NCI-H146 (cell line): Measurements from ENCODE around the gene CSHL1.
"Not testable (repeated sequence)": the region's sequence is repeated elsewhere in the genome, so short reads cannot be mapped to it uniquely, and the experiment has no call there.

Source experiments
- DNase-seq: peaks from one replicate; lab custom pipeline; 2025; lab: John Stamatoyannopoulos, UW

The CSHL1 gene

DNA sequence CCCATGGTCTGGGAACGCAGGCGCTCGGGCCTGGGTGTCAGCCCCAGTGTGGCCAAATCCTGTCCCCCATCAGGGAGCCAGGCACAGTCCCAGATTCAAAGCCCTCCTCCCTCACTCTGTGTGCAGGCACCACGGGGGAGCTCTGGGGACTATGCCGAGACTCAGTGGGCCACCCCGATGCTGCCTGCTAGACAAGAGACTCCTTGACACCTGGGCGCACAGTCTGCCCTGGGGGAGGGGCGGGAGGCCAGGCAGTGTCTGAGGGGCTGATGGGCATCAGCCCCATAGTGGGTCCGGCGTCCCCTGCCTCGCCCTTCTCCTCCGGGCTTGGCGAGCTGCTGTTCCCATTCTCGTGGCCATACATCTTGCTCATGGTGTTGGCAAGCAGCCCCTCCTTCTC lies 29.5 kb upstream of the CSHL1 start:
- DNase-seq = no peak

DNA sequence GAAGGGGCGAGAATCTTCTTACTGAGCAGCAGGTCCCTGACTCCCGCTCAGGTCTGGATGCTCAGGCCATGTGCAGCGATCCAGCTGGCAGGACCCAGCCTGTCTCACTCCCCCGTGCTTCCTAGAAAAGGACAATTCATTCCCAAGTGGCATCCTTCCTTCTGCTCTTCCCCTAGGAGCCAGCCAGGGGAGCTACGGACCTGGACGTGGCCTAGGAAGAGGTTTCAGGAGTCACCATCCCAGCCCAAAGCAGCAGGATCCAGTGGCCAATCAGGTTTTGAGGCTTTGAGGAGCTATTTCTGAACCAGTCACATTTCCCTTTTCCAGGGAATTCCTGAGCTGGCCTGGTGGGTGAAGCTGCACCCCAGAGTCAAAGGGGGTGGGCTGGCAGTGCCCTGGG lies 28.8 kb upstream of the CSHL1 start:
- DNase-seq = no peak

DNA sequence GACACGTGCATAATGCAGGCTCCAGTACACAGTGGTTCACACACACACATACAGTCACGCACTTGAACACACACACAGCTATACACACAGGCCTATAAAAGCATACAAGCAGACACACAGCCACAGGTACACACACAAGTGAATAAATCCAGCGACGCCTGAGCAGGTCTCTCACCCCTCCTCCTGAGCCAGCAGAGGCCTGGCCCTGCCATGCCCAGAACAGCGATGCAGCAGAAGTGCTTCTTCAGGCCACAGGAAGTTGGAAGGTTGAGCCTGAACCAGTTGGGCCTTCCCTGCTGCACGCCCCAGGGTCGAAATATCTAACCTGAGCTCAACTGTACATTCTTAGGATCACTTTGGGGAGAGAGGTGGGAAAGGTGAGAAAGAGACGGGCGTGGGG lies 28.3 kb upstream of the CSHL1 start:
- DNase-seq = no peak

DNA sequence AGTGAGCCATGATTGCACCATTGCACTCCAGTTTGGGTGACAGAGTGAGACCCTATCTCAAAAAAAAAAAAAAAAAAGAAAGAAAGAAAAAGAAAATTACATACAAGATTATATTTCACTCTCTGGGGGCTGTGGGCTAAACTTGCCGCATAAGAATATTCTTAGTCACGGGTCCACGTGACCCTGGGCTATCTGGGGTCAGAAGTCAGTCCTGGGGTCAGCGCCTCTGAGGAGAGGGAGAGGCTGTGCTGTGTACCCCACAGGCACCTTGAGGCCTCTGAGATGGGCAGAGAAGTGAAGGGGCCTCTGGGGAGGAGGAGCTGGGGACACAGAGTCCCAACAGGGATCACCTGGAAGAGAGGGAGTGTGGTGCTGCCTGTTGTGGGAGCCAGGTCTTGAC lies 26.9 kb upstream of the CSHL1 start:
- DNase-seq = no peak

DNA sequence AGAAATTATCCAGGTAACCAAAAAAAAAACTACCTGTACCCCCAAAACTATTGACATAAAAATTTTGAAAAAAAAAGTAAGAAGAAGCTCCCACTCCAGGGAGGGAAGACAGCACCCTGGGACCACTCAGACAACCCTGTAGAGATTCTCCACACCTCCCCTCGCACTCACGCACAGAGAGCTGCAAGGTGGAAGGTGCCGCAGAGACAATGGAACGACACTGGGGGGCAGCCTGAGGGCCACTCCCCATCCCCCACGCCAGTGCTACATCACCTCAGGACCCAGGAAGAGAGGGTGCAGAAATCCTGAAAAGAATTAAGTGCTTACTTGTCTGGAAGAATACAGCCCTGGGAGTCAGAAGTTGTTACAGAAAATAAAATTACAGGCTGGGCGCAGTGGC lies 26.3 kb upstream of the CSHL1 start:
- no peak for DNase-seq

DNA sequence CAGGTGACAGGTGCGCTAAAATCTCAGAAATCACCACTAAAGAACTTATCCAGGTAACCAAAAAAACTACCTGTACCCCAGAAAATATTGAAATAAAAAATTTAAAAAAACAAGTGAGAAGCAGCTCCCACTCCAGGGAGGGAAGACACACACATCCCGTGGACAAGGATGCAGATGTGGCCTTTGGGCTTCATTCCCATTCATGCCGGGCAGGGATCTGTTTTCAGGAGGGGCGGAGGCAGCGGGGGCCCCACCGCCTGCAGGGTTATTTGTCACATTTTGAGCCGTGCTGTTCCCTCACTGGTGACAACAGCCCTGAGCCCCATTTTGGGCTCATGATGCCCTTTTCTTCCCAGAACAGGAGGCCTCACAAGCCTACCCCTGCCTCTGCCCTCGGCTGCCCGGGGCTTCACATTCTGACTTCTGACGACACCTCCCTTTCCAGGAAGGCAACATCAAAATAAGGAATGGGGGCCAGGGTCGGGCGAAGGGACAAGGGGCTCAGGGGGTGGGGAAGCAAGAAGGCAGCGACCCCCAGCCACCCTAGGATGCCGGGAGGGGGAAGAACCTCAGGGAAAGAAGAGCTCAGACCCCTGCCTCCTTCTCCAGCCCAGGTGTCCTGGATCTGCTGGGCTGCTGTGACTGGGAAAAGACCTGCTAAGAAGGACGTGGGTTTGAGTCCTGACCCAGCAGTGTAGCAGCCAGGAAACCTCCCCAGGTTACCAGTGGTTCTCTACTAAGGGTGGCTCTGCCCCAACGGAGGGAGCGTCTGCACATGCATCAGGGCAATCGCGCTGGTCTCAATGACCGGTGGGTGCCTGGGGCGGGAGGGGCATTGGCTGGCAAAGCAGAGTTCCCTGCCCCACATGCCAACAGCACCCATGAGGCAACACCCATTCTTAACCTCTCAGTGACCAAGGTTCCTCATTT lies 23.4 kb upstream of the CSHL1 start:
- no peak for DNase-seq

DNA sequence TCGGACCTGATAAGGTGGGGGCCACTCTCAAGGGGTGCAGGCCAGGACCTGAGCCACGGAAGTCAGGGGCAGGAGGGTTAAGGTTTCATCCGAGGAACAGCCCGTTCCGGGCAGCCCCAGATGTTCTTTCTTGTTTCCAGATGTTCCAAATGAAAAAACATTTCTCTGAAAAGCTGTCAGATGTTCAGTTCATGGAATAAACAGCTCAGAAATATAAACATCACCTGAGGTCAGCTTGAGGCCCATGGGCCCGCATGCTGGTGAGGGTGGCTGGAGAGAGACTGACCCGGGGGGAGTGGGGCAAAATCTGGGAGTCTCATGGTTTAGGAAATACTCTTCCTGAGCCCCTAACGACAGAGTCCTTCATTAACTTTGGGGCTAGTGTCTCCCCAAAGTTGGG lies 22.5 kb upstream of the CSHL1 start:
- no peak for DNase-seq

DNA sequence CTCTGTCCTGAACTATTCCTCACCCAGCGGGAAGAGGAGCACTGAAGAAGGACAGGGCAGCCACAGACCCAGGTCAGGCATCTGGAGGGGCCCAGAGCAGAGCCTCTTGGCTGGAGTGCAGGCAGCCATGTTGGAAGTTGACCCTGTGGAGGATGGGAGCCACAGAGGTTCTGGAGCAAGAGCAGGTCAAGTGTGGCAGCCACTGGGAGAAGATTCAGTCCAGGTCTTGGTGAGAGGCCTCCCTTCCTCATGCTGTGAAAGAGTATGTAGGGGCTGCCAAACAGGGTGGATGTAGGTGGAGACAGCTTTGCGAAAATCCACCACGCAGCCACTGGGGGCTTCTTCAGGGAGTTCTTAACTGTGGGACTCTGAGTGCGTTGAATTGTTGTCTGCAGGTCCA lies 21.7 kb upstream of the CSHL1 start:
- no peak for DNase-seq

DNA sequence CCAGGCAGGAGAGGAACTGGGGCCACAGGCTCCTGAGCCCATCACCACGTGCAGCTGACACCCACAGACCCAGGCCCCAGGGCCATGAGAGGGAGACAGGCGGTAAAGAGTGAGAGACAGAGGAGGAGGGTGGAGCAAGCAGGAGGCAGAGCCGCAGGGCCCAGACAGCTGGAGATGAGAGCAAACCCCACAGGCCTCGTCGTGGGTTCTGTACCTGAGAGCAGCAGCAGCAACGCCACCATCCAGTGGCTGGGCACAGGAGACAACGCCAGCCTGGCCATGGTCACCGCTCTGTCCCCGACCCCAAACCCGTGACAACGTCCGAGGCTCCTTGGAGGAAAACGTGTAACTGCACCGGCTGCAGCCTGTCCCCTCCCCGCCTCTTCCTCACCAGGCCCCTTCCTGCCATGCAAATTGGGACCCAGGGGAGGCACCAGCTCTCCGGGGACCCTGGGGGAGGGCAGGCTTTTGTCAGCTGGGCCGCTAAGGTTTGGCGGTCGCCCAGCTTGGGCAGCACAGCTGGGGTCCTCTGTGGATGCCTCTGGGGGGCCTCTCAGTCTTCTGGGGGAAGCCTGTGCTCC lies 21.0 kb upstream of the CSHL1 start, which contains the start of gene CD79B:
Gene CD79B (minus strand): TSS at position 351 of the 581 bp plus-strand sequence. CDS start 70 bp downstream, at position 281.
- DNase-seq = no peak

DNA sequence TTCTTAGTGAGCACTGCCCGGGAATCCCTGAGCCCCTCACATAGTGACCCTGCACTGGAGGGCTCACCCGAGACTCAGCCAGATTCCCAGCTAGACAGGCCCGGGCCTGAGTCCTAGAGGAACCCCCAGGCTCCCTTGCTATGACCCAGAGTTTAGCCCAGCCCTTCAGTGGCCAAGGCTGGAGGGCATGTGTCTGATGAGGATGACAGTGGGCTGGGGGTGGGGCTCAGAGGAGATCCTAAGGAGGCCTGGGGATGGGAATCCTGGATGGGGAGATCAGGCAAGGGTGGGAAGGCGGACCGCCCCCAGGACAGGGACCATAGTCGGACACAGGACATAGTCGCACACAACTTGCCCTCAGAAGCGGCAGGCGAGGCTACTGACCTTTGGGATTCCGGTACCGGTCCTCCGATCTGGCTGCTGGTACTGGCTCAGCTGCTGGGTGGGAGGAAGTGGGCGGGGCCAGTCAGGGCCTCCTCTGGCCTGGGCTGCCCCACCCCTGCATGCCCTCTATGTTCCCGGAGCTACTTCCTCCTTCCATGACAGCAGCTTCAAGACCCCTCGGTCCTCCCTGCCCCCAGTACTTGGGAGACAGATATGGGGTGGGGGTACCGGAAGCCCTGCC lies 20.0 kb upstream of the CSHL1 start:
- DNase-seq = no peak

DNA sequence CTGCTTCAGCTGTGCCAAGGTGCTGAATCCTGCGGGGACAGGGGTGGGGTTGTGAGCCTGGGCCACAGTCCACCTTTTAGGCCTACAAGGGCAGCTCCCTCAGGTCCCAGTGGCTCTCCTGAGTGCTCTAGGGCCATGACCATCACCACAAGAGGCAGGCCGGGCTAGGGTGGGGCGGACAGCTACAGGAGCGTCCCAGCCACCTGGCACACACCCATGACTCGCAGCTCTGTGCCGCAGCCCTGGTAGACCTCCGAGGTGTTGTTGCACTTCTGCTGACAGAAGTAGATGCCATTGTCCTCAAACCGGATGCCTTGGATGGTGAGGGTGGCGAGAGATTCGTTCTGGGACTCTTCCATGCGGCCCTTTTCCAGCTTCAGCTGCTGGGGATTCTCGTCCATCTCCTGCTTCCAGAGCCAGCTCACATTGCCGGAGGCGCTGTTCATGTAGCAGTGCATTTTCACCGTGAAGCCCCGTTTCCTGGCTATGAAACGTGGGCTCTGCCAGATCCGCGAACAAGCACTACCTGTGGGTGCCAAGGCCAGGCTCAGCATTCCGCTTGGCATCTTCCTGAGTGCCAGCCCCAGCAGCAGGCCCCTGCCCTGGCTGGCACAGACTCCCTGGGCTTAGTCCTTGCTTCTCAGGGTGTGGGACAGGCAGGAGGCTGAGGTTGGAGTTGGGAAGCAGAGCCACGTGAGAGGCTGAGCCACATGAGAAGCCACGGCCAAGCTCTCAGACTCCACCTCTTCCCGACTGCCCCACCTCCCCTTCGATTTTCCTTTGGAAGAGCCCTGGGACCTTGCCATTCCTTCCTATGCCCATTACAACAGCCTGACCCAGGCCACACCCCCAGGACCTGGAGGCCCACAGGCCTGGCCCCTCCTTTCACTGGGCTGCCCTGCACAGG lies 19.1 kb upstream of the CSHL1 start:
- DNase-seq = no peak

DNA sequence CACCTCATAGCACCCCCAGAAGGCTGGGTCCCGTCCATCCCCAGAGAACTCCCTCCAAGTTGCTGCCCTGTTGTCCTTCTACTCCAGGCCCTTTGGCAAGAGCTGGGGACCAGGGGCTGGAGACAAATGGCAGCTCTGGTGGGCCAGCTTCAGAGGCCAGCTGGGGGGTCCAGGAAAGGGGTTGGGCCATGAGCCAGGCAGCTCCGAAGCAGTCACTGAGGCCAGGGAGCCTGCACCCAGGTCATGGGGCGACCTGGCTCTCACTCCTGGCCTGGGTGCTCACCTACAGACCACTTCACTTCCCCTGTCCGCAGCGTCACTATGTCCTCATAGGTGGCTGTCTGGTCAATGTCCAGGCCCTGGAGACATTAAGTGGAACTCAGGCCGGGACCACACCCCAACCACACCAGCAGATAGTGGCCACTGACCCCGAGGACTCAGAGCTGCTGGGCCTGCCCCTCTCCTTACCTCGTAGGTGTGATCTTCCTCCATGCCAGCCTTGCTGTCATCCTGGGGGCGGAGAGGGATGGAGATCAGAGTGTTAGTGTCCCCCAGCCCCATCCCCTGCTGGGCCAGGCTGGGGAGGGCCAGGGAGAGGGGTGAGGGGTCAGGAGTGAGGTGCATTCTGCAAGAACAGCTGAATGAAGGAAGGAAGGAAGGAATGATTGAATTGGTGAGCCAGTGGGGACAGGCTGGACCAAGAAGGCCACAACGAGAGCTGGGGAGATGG lies 18.1 kb upstream of the CSHL1 start:
- DNase-seq = no peak

DNA sequence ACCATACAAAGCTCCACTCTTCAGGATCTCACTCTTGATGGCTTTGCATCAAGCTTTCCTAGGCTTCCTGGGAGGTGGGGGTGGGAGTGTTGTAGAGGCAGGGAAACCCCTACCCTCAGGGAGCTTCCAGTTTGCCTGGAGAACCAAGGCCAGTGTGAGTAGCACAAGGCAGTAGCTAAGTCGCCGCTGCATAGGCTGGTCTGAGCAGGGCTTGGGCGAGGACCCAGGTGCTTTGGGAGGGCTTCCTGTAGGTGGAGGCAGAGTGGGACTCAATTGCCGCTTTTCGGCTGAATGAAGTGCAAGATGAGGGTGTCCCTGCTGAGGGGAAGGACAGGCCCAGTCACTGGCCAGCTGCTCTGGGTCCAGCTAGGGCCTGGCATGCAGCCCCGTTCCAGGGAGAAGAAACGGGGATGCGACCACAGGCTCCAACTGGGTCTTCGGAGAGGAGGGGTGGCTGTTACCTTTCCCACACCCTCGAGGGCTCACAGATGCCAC lies 17.2 kb upstream of the CSHL1 start:
- no peak for DNase-seq

DNA sequence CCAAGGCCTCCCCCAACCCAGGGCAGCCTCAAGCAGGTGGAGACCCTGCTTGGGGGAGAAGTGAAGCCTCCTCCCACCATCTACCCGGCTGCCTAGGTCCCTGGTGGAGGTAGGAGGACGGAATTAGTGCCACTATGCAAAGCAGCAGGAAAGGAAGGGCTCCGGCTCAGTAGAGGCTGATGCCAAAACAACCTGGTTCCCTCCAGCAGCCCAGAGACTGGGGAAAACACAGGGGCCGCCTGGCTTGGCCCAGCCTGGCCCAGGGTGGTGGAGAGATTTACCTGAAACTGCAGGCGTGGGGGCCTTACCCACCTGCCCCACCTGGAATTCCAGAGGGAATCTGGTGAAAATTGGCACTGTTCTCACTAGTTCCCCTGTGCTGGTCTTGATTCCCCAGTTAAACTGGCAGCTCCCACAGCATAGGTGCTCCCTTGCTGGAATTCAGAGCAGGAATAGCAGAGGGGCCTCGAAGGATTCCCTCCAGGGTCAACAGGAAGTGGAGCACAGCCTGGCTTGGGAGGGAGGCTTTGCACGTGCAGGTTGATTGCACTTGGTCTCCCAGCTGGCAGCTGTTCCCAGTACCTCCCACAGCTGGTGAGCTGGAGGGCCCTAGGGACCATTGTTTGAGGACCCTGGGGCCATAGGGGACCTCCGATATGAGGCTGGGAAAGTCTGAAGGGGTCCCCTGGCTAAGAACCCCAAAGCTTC lies 16.6 kb upstream of the CSHL1 start:
- DNase-seq = no peak

DNA sequence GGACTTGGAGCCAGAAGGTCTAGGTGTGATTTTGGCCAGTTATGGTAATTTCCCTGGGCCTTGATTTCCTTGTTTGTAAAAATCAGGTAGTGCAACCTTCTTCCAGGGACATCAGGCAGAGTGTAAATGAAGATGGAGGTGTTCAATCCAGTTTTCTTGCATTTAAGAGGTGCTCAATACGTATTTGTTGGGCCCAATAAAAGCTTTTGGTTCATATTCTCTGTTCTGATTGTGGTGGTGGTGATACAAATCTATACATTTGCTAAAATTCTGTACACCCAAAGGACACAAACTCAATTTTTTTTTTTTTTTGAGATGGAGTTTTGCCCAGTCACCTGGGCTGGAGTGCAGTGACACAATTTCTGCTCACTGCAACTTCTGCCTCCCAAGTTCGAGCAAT lies 15.1 kb upstream of the CSHL1 start:
- DNase-seq = no peak

DNA sequence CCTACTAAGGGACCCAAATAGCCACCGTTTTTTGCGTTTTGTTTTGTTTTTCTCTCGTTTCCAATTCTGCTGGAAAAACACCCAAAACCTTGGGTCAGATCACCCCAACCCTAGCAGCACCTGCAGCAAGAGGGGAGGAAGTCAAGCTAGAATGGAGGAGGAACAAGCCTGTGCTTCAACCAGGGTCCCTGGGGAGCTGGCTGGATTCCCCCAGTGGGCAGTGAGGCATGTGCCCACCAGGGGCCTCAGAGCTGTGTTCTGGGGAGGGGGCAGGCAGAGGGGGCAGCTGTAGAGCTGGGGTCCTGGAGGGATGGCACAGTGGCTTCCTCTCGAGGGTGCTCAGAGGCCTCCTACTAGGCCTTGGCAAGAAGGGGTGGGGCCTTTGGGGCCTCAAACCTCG lies 14.6 kb upstream of the CSHL1 start:
- no peak for DNase-seq

DNA sequence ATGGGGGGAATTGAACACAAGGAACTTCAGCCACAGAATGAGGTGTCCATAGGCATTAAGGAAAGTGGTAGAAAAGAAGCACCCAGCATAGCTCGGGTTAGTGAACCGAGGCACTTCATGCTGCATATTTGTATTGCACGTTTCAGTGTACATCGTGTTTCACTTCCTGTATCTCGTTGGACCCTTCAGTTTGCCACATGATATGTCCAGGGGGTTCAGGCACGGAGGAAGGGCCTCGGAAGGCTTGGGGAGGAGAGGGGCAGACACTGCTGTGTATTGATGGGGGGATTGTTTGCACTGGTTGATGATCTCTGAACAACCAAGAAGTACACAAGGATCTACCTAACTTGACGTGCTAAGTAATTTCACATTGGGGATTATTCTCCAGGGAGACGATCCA lies 11.3 kb upstream of the CSHL1 start:
- DNase-seq = not testable (repeated sequence)

DNA sequence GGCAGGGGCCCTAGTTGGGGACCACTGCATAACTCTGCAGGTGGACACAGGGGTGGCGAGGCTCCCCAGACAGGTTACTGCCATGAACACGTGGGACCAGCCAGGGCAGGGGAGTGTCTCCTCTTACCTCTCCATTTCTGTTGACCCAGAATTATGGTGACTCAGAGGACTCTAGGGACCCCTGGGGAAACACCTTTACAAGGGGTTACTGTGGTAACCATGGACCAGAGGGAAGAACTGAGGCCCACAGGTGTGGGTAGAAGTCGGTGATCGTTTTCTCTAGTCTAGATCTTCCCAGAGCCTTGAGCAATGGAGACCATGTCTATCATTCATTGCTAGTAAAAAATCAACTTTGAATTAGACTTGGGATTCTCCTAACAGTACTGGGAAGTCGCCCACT lies 9.7 kb upstream of the CSHL1 start:
- not testable (repeated sequence) for DNase-seq

DNA sequence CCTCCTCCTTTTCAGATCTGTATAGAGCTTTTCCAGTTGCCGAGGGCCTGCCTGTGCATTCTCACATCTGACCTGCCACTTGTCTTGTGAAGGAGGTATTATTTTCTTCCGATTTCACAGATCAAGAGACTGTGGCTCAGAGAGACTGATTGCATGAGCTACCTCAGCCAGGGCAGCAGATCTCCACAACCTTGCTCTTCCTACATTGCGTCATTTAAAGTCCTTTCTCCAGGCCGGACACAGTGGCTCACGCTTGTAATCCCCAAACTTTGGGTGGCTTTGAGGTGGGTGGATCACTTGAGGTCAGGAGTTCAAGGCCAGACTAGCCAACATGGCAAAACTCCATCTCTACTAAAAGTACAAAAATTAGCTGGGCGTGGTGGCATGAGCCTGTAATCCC lies 9.0 kb upstream of the CSHL1 start:
- DNase-seq = not testable (repeated sequence)

DNA sequence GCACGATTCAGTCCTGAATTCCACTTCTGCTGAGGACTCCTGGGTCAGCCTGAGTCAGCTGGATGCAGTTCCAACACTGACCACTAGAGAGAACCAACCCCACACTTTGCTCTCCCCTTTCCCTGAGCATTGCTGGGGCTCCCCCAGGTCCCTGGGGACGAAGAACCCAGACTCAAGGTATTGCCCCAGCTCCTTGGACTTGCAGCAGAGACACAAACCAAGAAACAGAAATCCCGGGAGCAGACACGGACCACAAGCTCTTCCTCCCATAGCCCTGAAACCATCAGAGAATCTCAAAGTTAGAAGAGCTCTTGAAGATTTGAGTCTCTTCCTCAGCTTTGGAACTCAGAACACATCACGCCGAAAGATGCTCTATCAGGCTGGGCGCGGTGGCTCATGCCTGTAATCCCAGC lies 8.3 kb upstream of the CSHL1 start:
- peak; percentile 23 for DNase-seq
